ENCODE results near the gene MYMK.

MYMK gene

GRCh38 chr9:133468374-133468773 is 56.4 kb downstream of the MYMK start:
- no peak for DNase-seq (ENCODE audit: low read depth)

- no peak for DNase-seq (ENCODE audit: low read depth)
Measured at GRCh38 chr9:133467101-133467500, 57.7 kb downstream of the MYMK start.

- DNase-seq (ENCODE audit: low read depth) = no peak
Measured at GRCh38 chr9:133465984-133466383, 58.8 kb downstream of the MYMK start.

GRCh38 chr9:133464638-133465037 is 60.1 kb downstream of the MYMK start:
- DNase-seq (ENCODE audit: low read depth) = no peak
